ENCODE measurements around the gene TMEM74B.
A peak's percentile ranks its signal among the peaks of the same experiment; 100 is the strongest.
"Not testable (repeated sequence)": the region's sequence is repeated elsewhere in the genome, so short reads cannot be mapped to it uniquely, and the experiment has no call there.

The TMEM74B gene

DNA sequence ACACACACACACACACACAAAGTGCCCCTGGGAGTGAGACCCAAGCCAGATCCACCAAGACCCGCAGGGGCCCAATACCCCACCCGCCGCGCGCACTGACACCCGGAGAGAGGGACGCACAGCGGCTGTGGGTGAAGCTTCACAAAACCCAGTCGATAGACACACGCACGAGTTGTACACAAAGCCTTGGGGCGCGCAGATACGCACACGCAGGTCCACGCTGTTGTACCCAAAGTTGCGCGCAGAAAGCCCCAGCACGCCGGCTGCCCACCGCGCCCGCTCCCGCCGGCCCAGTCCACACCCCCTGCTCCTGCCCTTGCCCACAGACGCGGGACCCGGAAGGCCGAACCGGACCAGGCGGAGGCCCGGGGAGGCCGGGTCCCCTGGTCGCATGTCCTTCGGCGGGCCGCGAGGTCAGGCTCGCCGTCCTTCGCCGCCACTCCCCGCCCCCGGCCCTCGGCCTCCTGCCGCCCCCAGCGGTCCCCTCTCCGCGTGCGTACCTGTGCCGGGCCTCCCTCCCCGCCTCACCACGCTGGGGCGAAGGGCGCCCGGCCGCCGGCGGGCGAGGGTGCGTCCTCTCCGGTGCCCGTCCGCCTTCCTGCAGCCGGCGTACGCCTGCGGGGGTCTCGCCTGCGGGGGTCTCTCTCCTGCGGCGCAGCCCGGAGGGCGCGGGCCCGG, at the start of gene TMEM74B:
TMEM74B (minus strand) TSS at position 344 of the 678 bp plus-strand sequence. CDS start 1,180 bp downstream, outside the sequence.
- DNase-seq, result no peak

DNA sequence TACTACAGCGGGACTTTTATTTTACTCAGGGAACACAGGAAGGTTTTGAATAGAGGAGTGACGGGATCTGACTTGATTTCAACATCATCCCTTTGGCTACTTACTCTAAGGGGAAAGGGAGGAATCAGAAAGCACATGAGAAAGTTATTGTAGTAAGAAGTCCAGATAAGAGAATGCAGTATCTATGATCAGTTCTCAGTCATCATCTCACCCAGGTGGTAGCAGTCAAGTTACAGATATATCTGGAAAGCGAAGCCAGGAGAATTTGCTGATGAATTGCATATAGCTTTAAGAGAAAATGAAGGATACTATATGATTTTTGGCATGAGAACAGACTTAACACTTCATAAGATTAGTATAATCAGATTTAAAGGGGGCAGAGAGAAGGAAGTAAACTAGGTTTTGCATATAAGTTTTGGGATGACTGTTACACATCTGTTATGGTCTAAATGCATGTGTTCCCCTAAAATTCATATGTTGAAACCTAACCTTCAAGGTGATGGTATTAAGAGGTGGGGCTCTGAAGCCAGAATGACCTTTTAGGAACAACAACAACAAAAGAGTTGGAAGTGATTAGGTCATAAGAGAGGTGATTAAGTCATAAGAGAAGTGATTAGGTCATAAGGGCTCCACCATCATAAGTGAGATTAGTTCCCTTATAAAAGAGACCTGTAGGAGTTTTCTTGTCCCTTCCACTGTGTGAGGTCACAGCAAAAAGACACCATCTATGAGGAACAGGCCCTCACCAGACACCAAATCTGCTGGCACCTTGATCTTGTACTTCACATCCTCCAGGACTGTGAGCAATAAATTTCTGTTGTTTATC, 47.7 kb upstream of the TMEM74B start:
- DNase-seq, result no peak

DNA sequence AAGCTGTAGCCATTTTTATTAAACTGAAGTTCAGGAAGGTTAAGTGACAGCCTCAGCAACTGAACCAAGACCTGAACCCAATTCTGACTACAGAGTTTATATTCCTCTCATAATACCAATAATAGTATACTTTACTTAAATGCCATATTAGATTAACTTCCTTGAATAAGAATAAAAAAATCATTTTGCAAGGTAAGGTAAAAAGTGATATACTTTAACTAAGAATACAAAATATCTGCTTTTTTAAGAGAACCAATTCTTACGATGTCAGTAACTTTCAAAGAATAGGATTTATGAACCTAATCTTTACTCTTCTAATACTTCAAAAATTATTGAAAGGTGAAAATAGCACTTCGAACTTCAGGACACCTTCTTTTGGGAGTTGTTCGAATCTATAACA, 44.8 kb upstream of the TMEM74B start:
- no peak for DNase-seq

DNA sequence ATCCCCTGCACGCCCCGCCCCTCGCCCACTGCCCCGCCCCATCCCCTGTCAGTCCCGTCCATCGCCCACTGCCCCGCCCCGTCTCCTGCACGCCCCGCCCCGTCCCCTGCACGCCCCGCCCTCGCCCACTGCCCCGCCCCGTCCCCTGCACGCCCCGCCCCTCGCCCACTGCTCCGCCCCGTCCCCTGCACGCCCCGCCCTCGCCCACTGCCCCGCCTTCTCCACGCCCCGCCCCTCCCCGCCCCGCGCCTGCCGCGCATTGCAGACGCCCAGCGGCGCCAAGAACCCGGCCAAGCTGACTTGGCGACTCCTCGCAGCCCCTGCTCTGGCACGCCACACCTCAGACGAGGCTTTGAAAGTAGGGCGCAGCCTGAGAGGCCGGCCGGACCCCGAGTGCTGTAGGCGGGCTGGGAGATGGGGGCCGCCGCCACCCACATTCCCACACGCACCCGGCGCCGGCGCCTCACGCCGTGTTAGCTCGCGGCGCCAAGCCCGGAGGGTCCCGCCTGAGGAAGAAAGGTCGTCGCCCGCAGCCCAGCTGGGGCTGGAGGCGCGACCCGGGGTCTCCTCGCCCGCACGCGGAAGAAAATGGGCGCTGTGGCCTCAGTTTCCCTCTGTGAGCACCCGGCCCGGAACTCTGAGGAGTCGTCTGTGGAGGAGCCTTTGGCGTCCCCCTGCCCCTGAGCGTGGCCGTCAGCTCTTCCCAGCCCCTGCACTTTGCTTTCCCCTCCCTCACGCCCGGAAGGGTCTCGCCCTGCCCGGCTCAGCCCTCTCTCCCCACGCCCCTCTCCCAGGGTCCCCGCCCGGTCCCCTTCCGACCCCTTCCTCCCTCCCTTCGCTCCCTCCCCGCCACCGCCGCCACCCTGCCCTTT, 41.2 kb upstream of the TMEM74B start, which contains the start of gene RAD21L1:
RAD21L1 (plus strand) TSS at position 262 of the 872 bp plus-strand sequence. CDS start 2,410 bp downstream, outside the sequence.
- DNase-seq, result peak; percentile 87

DNA sequence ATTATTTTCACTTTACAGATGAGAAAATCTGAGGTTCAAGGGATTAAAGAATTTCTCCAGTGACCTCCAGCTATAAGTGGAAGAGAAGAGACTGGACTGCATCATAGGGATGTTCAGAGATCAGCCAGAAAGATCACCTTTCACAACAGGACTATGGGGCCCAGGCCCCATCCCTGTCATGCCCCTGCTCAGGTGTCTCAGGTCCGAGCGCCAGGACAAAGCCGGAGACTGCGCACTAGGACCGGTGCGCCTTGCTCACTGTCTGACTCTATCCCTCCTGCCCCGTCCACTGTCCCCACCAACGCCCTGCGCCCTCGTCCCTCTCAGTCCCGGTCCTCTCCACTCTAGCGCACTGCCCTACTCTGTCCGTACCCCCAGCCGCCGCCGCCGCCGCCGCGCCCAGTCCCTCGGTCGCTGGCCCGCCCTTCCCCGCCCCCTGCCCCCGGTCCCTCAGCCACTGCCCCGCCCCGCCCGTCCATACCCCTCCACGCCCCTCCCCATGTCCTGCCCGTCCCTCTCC, 40.5 kb upstream of the TMEM74B start:
- DNase-seq, result no peak

DNA sequence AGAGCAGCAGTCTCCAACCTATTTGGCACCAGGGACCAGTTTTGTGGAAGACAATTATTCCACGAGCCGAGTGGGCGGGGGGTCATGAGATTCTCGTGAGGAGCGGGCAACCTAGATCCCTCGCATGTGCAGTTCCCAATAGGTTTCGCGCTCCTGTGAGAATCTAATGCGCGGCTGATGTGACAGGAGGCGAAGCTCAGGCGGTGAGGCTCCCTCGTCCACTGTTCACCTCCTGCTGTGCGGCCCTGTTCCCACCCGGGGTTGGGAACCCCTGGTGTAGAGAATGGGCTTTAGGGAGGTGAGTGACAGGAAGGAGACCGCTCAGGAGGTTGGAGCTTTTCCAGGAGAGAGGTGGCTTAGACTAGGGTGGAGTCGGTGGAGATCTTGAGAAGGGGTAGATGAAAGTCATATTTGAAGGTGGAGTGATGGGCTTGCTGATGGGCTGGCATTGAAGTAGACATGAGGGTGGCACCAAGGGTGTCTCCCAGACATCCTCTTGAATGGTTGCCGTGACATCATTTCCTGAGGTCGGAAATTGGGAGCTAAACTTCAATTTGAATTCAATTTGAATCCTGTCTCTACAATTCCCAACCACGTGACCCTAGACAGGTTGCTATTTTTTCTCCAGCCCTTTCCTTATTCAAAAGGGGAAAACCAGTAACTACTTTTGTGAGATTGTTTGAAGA, 39.6 kb upstream of the TMEM74B start:
- DNase-seq, result peak; percentile 1

DNA sequence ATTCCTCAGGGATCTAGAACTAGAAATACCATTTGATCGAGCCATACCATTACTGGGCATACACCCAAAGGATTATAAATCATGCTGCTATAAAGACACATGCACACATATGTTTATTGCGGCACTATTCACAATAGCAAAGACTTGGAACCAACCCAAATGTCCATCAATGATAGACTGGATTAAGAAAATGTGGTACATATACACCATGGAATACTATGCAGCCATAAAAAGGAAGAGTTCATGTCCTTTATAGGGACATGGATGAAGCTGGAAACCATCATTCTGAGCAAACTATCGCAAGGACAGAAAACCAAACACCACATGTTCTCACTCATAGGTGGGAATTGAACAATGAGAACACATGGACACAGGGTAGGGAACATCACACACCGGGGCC, 38.0 kb upstream of the TMEM74B start:
- DNase-seq, result not testable (repeated sequence)

DNA sequence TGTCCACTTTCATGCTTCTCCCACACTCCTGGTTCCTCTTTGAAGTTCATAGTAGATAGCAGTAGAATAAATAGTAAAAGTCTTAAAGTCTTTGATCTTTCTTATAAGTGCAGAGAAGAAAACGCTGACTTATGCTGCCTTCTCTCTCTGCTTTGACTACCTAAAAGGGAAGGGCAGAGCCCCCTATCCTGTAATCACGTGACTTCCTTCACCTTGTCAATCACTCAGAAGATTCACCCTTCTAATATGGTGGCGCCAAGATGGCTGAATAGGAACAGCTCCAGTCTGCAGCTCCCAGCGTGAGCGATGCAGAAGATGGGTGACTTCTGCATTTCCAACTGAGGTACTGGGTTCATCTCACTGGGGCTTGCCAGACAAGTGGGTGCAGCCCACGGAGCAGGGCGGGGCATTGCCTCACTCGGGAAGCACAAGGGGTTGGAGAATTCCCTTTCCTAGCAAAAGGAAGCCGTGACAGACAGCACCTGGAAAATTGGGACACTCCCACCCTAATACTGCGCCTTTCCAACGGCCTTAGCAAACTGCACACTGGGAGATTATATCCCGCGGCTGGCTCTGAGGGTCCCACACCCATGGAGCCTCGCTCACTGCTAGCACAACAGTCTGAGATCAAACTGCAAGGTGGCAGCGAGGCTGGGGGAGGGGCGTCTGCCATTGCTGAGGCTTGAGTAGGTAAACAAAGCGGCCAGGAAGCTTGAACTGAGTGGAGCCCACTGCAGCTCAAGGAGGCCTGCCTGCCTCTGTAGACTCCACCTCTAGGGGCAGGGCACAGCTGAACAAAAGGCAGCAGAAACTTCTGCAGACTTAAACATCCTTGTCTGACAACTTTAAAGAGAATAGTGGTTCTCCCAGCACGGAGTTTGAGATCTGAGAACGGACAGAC, 32.0 kb upstream of the TMEM74B start:
- DNase-seq, result not testable (repeated sequence)

DNA sequence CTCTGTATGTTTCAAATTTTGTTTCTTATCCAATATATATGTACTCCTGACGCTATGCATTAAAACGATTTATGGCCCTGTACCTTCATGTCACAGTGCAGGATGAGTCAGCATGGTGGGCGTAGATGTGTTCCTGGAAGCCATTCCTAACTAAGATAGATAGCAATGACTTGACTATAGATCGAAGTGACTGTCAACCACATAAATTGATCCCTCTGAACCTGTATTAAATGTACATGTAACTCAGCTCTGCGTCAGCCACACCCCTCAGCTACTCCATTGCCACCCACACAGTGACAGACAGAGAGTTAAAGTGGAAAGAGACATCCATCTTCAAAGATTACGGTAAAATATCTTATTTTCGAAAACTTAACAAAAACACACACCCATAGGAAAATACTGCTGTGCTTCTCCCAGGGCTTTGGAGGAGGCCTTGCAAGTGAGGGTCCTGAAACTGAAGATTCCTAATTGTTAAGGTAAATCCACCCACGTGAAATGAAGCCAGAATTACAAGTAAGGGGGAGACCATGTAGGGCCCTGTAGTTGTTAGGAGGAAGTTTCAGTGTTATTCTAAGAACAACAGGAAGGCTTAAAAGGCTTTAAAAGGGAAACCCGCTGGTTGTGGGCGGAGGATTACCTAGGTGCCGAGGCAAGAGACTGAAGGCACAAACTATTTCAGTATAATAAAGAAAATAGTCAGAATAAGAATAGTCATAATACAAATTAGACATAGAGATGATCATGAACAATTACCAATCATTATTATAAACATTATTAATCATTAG, 30.8 kb upstream of the TMEM74B start:
- no peak for DNase-seq

DNA sequence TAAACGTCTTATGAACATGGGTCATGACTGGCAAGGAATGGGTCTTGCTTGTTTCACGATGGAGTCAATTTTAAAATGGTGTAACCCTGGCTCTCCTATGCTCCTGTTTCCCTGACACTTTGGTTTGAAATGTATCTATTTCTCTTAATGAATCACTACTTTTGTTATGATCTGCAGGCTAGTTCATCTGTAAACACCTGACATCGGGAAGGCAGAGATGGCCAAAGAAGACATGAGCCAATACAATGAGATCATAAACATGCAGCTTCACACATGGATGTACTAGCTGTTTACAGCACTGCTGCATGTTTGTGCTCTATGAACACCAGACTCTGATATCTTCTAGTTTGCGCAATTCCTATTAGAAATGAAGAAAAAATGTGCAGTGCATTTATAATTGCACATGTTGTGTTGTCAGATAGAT, 30.1 kb upstream of the TMEM74B start:
- no peak for DNase-seq

DNA sequence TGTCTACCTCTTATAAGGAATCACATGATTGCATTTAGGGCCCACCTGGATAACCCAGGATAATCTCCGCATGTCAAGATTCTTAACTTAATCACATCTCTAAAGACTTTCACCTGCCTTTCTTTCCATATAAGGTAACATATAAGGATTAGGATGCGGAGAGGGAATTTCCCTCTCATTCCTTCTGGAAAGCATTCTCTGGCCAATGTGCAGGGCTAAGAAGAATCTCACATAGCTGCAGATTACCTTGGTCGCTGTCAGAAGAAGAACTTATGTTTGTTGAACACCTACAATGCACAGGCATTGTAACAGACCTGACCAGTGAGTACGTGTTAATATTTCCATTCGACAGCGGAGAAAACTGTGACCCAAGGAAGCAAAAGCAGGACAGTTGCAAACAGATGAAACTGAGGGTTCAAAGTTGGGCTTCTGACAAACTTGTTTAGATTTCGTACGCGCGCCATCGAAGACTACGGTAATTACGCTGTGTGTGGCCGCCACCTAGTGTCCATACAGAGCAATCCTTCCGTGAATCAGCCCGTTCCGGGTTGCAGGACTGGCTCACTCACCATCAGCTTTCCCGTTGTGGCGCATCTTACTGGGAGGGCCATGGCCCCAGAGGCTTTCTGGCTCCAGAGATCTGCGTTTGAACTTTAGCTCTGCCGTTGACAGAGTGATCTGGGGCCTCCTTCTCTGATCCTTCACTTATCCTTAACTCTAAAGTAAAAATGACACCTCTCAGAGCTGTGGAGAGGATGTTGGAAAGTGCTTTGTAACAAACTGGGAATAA, 28.0 kb upstream of the TMEM74B start:
- DNase-seq, result peak; percentile 64

DNA sequence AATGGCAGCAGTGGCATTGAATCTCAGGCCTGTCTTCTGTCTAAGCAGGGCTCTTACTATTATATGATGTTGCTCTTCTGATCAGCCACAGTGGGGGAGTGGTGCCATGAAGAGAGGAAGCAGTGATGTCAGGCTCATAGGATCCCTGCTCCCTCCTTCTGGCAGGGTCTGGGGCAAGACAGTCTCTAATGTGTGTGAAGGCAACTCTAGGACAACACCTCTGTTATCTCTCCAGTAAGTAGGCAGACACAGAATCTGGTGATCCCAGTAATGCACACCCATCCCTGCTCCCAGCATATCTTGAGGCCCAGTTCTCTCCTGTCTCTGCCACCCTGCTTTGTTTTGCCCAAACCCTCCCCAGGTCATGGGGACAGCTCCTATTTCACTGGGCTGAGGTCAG, 27.2 kb upstream of the TMEM74B start:
- no peak for DNase-seq

DNA sequence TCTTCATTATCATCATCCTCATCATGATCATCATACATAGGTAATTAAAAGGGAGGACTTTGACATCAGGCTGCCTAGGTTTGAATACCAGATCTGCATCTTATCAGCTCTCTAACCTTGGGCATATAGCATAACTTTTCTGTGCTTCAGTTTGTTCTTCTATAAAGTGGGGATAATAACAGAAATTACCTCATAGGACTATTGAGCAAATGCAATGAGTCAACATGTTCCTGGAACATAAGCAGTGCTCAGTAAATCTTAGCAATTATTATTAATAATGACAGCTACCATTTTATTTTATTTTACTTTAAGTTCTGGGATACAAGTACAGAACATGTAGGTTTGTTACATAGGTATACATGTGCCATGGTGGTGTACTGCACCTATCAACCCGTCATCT, 25.7 kb upstream of the TMEM74B start:
- no peak for DNase-seq

DNA sequence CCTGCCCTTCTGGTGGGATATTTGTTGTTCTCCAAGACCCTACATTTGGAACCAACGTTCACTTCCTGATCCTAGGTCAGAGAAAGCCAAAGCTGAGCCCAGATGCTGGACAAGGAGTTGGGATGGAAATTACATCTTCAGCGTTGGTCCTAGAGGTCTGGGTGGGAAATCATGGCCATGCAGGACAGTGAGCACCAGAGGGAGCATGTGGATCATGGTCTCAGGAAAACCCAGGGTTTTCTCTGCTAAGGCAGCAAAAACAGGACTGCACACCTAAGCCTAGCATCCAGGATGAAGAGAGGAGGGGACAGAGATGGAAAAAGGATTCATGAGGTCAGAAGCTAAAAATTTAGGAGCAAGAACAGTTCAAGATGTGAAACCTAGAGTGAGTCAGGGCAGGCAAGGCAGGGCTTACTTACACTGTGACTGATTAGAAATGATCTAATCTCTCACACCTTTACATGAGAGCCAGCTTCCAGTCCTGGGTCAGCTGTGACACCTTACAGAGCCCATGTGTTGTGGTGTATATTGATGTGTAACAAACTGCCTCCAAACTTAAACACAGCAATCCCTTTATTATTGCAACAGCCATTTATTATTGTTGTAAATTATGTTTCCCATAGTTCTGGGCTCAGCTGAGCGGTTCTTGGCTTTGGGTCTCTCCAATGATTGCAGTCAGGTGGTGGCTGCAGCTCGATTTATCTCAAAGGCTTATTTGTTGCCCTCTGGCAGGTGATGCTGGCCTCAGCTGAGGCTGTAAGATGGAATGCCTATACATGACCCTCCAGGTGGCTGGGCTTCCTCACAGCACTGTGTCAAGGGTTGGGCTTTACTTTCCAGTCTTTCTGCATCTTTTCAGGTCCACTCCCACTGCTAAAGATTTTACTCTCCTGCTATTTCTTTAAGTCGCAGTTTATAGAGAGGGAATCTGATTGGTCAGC, 24.9 kb upstream of the TMEM74B start:
- no peak for DNase-seq

DNA sequence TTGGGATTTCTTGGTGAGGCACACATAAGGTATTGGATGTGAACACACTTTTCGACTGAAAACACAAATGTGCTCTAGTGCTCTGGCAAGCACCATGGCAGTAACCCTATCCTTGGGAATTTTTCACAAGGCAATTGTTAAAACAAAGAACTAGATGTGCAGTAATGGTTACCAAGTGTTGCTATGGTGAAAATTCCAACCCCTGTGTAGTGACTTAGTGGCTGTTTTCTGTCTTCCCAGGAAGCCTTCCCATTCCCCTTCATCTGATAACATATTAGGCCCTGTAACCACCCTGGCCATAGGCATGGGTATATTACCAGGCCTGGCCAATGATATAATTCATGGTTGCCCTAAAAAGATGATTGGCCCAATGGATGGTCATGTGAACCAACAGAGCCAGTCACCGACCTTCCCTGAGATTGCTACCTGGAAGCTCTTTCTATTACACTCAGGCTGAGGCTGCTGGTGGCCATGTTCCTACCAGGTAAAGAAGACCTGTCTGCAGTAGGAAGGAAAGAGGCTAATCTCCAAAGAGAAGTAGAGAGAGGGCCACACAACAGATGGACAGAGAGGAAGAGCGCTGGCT, 22.6 kb upstream of the TMEM74B start:
- no peak for DNase-seq

DNA sequence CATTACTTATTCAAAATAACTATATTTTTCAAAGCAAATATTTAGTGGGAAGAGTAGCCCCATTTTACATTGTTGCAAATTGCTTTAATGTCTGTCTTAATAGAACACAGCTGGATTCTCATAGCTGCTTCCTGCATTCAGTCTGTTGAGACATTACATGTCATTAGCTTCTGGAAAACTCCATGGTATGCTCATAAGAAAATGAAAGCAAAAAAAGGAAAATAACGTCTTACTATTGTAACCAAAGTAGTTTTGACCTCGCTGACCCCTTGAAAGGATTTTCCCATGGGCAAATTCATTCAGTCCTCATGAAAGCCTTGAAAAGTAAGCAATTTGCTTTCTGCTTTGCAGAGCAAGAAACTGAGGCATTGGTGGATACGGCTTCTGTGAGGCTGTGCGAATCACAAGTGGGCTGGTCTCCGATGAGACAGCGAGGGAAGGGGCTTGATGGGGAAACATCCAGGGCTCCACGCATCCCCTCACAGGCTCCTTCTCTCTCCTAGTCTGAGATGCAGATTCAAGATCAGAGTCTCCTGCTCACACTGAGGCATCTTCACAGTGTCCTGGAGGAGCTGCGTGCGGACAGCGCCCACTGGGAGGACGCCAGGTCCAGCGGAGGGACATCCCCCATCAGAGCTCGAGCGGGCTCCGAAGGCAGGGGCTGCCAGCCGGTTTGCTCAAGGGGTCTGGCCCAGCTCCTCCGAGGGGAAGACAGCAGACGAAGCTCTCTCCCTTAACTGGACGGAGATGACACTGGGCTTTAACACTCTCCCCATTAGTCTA, 21.8 kb upstream of the TMEM74B start:
- DNase-seq, result no peak

DNA sequence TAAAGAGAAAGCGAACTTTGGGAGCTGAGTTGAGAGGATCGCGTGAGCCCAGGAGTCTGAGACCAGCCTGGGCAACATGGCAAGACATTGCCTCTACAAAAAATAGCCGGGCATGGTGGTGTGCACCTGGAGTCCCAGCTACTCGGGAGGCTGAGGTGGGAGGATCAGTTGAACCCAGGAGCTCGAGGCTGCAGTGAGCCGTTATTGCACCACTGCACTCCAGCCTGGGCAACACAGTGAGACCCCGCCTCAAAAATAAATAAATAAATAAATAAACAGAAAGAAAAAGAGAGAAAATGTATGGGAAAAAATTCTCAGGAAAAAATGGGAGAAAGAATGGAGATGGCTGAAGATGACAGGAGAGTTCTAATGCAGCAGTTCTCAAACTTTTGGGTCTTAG, 21.0 kb upstream of the TMEM74B start:
- no peak for DNase-seq
